ENCODE data around the gene LAMA2. TPM values are rescaled to one million over a fixed set of nuclear protein-coding genes. Genes with fewer than 3 reads are reported as not detected.

Gene LAMA2
- polyA plus RNA-seq, 1 of the 3 experiments (the other 2 are of a cell fraction): 0.92 TPM

DNA sequence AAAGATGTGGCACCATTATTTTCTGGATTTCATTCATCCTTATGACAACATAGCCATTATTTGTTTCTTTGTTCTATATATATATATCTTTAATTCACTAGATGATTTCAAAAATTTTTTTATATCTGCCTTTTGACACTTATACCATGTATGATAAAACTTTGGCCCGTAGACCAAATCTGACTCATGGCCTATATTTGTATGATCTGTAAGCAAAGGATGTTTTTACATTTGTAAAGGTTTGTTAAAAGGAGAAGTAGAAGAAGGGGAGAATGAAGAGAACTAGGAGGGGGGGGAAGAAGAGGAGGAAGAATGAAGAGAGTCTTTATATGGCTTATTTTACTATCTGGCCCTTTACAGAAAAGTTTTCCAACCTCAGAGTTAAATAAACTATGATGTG, 279.7 kb downstream of the LAMA2 start:
- Histone ChIP-seq H3F3A (replicated peaks; ENCODE audit: insufficient read depth) (no peaks in the 10 kb centered on the region), H3K27me3 (ENCODE audit: insufficient read depth) (no peaks in the 10 kb centered on the region), H3K9me3 (no peaks in the 10 kb centered on the region), H3K27ac (ENCODE audit: low read depth in 2 of 2, low read length in 1 of 2) (no peak overlapping the region), H3K4me3 (ENCODE audit: low read depth in 2 of 2, low read length in 1 of 2) (no peak overlapping the region), H3K79me2 (ENCODE audit: insufficient read depth) (no peaks in the 10 kb centered on the region), H3K9ac (no peak overlapping the region), H4K20me1 (ENCODE audit: insufficient read depth) (no peaks in the 10 kb centered on the region), H3K4me2 (no peak overlapping the region), H3K36me3 (replicated peaks in 1 of 2; ENCODE audit: control insufficient read depth in 1 of 2, insufficient read depth in 2 of 2, low read length in 1 of 2) (no peaks in the 10 kb centered on the region), H3K9me2 (no peaks in the 10 kb centered on the region), H3K4me1 (ENCODE audit: control insufficient read depth in 1 of 2, insufficient read depth in 2 of 2, low read depth in 1 of 2, low read length in 1 of 2) (no peaks in the 10 kb centered on the region), H2AFZ (ENCODE audit: low read depth) (no peak overlapping the region)
- ChIA-PET CTCF (no interaction called here), POLR2A (no interaction called here)
- TF ChIP-seq, protein P1, sequence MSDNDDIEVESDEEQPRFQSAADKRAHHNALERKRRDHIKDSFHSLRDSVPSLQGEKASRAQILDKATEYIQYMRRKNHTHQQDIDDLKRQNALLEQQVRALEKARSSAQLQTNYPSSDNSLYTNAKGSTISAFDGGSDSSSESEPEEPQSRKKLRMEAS (IDR thresholded peaks at IDR 0.05; ENCODE audit: low read depth): no peak
- TF ChIP-seq, protein P2, sequence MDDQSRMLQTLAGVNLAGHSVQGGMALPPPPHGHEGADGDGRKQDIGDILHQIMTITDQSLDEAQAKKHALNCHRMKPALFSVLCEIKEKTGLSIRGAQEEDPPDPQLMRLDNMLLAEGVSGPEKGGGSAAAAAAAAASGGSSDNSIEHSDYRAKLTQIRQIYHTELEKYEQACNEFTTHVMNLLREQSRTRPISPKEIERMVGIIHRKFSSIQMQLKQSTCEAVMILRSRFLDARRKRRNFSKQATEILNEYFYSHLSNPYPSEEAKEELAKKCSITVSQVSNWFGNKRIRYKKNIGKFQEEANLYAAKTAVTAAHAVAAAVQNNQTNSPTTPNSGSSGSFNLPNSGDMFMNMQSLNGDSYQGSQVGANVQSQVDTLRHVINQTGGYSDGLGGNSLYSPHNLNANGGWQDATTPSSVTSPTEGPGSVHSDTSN (IDR thresholded peaks at IDR 0.05): no peak
- no peak for TF ChIP-seq MEF2A (IDR thresholded peaks at IDR 0.05; ENCODE audit: borderline replicate concordance, low read depth)
- no peak for DNase-seq
- WGBS (ENCODE audit: low lambda C conversion rate): 46% methylated on average over 1 of the region's 1 CpG

DNA sequence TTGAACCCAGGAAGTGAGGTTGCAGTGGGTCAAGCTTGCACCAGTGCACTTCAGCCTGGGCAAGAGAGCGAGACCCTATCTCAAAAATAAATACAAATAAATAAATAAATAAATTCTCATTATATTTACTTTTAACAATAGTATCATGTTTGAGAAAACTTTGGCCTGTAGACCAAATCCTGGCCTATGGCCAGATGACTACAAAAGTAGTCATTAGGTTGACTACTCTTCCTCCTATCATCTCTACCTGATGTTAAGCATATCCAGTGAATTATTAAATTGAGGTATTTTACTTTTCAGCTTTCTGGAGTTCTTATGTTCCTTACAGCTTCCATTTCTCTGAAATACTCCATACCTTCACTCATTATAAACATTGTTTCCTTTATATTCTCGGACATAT, 280.6 kb downstream of the LAMA2 start:
- ChIA-PET POLR2A (no interaction called here), CTCF (no interaction called here)
- TF ChIP-seq POLR2AphosphoS5 (IDR thresholded peaks at IDR 0.05; ENCODE audit: low read depth, low read length) (no peak), RCOR1 (IDR thresholded peaks at IDR 0.05; ENCODE audit: low read length) (no peak), EZH2phosphoT487 (IDR thresholded peaks at IDR 0.05; ENCODE audit: borderline replicate concordance, low read depth) (no peak), MEF2A (IDR thresholded peaks at IDR 0.05; ENCODE audit: borderline replicate concordance, low read depth) (no peak), JUND (IDR thresholded peaks at IDR 0.05) (no peak), CHD2 (IDR thresholded peaks at IDR 0.05; ENCODE audit: low read length, partially characterized antibody) (no peak), MXI1 (IDR thresholded peaks at IDR 0.05; ENCODE audit: low read depth, low read length) (no peak), FOXM1 (IDR thresholded peaks at IDR 0.05; ENCODE audit: low read depth) (no peak)
- TF ChIP-seq, protein P3, sequence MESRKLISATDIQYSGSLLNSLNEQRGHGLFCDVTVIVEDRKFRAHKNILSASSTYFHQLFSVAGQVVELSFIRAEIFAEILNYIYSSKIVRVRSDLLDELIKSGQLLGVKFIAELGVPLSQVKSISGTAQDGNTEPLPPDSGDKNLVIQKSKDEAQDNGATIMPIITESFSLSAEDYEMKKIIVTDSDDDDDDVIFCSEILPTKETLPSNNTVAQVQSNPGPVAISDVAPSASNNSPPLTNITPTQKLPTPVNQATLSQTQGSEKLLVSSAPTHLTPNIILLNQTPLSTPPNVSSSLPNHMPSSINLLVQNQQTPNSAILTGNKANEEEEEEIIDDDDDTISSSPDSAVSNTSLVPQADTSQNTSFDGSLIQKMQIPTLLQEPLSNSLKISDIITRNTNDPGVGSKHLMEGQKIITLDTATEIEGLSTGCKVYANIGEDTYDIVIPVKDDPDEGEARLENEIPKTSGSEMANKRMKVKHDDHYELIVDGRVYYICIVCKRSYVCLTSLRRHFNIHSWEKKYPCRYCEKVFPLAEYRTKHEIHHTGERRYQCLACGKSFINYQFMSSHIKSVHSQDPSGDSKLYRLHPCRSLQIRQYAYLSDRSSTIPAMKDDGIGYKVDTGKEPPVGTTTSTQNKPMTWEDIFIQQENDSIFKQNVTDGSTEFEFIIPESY (IDR thresholded peaks at IDR 0.05; ENCODE audit: borderline replicate concordance, low read depth): no peak
- TF ChIP-seq, protein P4, sequence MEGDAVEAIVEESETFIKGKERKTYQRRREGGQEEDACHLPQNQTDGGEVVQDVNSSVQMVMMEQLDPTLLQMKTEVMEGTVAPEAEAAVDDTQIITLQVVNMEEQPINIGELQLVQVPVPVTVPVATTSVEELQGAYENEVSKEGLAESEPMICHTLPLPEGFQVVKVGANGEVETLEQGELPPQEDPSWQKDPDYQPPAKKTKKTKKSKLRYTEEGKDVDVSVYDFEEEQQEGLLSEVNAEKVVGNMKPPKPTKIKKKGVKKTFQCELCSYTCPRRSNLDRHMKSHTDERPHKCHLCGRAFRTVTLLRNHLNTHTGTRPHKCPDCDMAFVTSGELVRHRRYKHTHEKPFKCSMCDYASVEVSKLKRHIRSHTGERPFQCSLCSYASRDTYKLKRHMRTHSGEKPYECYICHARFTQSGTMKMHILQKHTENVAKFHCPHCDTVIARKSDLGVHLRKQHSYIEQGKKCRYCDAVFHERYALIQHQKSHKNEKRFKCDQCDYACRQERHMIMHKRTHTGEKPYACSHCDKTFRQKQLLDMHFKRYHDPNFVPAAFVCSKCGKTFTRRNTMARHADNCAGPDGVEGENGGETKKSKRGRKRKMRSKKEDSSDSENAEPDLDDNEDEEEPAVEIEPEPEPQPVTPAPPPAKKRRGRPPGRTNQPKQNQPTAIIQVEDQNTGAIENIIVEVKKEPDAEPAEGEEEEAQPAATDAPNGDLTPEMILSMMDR (IDR thresholded peaks at IDR 0.05): no peak
- TF ChIP-seq, protein P5, sequence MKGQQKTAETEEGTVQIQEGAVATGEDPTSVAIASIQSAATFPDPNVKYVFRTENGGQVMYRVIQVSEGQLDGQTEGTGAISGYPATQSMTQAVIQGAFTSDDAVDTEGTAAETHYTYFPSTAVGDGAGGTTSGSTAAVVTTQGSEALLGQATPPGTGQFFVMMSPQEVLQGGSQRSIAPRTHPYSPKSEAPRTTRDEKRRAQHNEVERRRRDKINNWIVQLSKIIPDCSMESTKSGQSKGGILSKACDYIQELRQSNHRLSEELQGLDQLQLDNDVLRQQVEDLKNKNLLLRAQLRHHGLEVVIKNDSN (IDR thresholded peaks at IDR 0.05; ENCODE audit: borderline replicate concordance, low read depth): no peak
- TF ChIP-seq, protein P6, sequence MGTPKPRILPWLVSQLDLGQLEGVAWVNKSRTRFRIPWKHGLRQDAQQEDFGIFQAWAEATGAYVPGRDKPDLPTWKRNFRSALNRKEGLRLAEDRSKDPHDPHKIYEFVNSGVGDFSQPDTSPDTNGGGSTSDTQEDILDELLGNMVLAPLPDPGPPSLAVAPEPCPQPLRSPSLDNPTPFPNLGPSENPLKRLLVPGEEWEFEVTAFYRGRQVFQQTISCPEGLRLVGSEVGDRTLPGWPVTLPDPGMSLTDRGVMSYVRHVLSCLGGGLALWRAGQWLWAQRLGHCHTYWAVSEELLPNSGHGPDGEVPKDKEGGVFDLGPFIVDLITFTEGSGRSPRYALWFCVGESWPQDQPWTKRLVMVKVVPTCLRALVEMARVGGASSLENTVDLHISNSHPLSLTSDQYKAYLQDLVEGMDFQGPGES (IDR thresholded peaks at IDR 0.05; ENCODE audit: low read depth, low read length): no peak
- TF ChIP-seq, protein P7, sequence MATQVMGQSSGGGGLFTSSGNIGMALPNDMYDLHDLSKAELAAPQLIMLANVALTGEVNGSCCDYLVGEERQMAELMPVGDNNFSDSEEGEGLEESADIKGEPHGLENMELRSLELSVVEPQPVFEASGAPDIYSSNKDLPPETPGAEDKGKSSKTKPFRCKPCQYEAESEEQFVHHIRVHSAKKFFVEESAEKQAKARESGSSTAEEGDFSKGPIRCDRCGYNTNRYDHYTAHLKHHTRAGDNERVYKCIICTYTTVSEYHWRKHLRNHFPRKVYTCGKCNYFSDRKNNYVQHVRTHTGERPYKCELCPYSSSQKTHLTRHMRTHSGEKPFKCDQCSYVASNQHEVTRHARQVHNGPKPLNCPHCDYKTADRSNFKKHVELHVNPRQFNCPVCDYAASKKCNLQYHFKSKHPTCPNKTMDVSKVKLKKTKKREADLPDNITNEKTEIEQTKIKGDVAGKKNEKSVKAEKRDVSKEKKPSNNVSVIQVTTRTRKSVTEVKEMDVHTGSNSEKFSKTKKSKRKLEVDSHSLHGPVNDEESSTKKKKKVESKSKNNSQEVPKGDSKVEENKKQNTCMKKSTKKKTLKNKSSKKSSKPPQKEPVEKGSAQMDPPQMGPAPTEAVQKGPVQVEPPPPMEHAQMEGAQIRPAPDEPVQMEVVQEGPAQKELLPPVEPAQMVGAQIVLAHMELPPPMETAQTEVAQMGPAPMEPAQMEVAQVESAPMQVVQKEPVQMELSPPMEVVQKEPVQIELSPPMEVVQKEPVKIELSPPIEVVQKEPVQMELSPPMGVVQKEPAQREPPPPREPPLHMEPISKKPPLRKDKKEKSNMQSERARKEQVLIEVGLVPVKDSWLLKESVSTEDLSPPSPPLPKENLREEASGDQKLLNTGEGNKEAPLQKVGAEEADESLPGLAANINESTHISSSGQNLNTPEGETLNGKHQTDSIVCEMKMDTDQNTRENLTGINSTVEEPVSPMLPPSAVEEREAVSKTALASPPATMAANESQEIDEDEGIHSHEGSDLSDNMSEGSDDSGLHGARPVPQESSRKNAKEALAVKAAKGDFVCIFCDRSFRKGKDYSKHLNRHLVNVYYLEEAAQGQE (IDR thresholded peaks at IDR 0.05; ENCODE audit: low read depth, low read length): no peak
- Histone ChIP-seq H4K20me1 (ENCODE audit: insufficient read depth) (no peaks in the 10 kb centered on the region), H3K27me3 (ENCODE audit: insufficient read depth) (no peaks in the 10 kb centered on the region), H2AFZ (ENCODE audit: low read depth) (no peak overlapping the region), H3K9me2 (no peaks in the 10 kb centered on the region), H3K36me3 (replicated peaks in 1 of 2; ENCODE audit: control insufficient read depth in 1 of 2, insufficient read depth in 2 of 2, low read length in 1 of 2) (no peaks in the 10 kb centered on the region), H3K27ac (ENCODE audit: low read depth in 2 of 2, low read length in 1 of 2) (no peak overlapping the region), H3K9ac (no peak overlapping the region), H3K9me3 (no peaks in the 10 kb centered on the region), H3F3A (replicated peaks; ENCODE audit: insufficient read depth) (no peaks in the 10 kb centered on the region), H3K79me2 (ENCODE audit: insufficient read depth) (no peaks in the 10 kb centered on the region), H3K4me1 (ENCODE audit: control insufficient read depth in 1 of 2, insufficient read depth in 2 of 2, low read depth in 1 of 2, low read length in 1 of 2) (no peaks in the 10 kb centered on the region), H3K4me2 (no peak overlapping the region), H3K4me3 (ENCODE audit: low read depth in 2 of 2, low read length in 1 of 2) (no peak overlapping the region)
- DNase-seq: no peak
- WGBS (ENCODE audit: low lambda C conversion rate): 15% methylated on average over 2 of the region's 2 CpGs

All from SK-N-SH (cell line).